Measurements from ENCODE around the gene HCRTR2.

DNA sequence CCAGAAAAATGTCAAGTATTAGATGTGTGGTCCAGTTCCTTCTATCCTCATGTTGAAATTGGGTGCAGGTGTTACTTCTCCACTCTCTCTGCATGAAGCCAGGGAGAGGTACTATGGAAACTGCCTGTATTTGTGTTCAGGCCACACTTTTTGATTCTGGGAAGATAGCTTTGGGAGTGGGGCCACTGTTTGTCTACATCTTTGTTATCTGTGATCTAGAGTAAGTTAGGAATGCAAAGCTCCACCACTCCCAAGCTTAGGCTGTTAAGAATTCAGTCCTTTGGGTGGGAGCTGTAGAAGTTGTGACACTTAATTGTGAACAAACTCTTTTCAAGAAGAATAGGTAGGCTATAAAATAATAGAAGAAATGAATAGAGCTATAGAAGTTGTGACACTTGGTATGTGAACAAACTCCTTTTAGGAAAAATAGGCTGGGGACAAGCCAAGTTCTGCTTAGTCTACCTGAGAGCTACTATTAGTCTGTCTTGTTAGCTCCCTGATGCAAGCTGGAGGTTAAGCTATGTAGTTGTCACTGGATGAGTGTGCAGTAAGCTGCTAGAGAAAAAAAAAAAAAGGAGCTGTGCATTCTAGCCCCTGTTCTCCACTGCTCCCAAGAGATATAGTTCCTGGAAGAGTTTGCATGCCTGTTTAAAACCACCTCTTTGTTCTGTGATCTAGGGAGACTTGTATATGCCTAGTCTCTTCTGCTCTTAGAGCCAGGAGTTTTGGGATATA lies 145.8 kb downstream of the HCRTR2 start:
- TF ChIP-seq, protein P1, sequence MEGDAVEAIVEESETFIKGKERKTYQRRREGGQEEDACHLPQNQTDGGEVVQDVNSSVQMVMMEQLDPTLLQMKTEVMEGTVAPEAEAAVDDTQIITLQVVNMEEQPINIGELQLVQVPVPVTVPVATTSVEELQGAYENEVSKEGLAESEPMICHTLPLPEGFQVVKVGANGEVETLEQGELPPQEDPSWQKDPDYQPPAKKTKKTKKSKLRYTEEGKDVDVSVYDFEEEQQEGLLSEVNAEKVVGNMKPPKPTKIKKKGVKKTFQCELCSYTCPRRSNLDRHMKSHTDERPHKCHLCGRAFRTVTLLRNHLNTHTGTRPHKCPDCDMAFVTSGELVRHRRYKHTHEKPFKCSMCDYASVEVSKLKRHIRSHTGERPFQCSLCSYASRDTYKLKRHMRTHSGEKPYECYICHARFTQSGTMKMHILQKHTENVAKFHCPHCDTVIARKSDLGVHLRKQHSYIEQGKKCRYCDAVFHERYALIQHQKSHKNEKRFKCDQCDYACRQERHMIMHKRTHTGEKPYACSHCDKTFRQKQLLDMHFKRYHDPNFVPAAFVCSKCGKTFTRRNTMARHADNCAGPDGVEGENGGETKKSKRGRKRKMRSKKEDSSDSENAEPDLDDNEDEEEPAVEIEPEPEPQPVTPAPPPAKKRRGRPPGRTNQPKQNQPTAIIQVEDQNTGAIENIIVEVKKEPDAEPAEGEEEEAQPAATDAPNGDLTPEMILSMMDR (IDR thresholded peaks at IDR 0.05; ENCODE audit: low read depth, low read length, missing input control), result no peak
- TF ChIP-seq JUND (IDR thresholded peaks at IDR 0.05) (no peak), RAD21 (IDR thresholded peaks at IDR 0.05) (no peak)
- TF ChIP-seq, protein P2, sequence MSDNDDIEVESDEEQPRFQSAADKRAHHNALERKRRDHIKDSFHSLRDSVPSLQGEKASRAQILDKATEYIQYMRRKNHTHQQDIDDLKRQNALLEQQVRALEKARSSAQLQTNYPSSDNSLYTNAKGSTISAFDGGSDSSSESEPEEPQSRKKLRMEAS (IDR thresholded peaks at IDR 0.05), result no peak

All from liver (tissue), 3 donors.